ENCODE results near the gene FAM78A. TPM values are rescaled to one million over a fixed set of nuclear protein-coding genes. Genes with fewer than 3 reads are reported as not detected.

The FAM78A gene
- total RNA-seq, 1 experiment from 2014 or later: 3.4 TPM

DNA sequence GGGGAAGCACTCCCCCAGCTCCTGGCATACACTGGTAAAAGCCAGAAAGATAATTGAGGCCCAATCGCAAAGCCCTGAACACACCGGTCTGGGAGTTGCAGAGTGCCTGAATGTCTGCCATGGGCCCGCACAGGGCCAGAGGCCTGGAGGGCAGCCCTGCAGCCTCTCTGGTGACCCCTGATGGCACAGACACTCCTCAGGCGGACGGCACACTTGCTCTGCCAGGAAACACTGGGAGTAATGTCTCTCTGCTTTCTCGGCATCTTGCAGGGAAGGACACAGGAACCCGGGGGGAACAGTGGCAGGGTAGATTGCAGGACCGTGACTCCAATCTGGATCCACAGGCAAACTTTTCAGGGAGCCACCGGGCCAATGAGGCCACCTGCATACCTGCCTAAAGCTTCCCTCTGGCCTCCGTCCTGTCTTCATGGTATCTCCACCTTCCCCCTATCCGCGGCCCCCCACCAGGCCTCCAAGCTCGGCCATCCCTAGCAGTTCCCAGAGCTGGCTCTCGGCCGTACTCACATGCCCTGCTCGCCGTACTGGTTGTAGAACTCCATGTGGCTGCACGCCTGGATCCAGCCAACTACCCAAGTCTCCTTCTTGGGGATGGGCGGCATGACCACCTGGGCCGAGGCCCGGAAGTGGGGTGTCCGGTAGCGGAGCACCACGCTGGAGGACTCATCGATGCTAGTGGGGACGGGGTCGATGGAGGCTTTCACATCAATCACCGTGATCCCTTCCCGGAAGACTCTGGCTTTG is 797 bp downstream of the FAM78A start:
- H3K4me1 ChIP-seq (ENCODE audit: control insufficient read depth in 1 of 2, insufficient read depth in 2 of 2, low read length in 2 of 2): peaks cover 0 to 8% of the 10 kb centered on the region in 2 experiments; a peak in 1 of 4 replicates
- ATAC-seq (no peak), DNase-seq (ENCODE audit: low read depth, low spot score) (no peak)
- no peaks in the 10 kb centered on the region for H3K36me3 ChIP-seq (ENCODE audit: control insufficient read depth in 1 of 2, insufficient read depth in 2 of 2, low read length in 2 of 2)
- no peaks in the 10 kb centered on the region for H3K79me2 ChIP-seq (ENCODE audit: insufficient read depth, low read length)
- no TSS peak for BruUV-seq (replicated peaks)
- no peaks in the 10 kb centered on the region for H3K9me3 ChIP-seq (ENCODE audit: control insufficient read depth in 1 of 2, insufficient read depth in 1 of 2, low read depth in 1 of 2, low read length in 2 of 2)
- no peak overlapping the region for H3K4me2 ChIP-seq (ENCODE audit: low read length)
- CTCF ChIA-PET: no interaction called here
- no peaks in the 10 kb centered on the region for H3K9me2 ChIP-seq (ENCODE audit: insufficient read depth)
- intact Hi-C loops (cut with micrococcal nuclease): no loop called here
- no peak for TF ChIP-seq ZNF274 (IDR thresholded peaks at IDR 0.05; ENCODE audit: low read depth, low read length)
- no peak for TF ChIP-seq TCF7L2 (IDR thresholded peaks at IDR 0.05; ENCODE audit: borderline replicate concordance, extremely low read depth, insufficient read depth, insufficient read length)
- no peak for TF ChIP-seq ELF1 (IDR thresholded peaks at IDR 0.05; ENCODE audit: borderline replicate concordance, low read depth)
- TF ChIP-seq, protein P1, sequence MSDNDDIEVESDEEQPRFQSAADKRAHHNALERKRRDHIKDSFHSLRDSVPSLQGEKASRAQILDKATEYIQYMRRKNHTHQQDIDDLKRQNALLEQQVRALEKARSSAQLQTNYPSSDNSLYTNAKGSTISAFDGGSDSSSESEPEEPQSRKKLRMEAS (IDR thresholded peaks at IDR 0.05): no peak
- no peak for TF ChIP-seq YY1 (IDR thresholded peaks at IDR 0.05; ENCODE audit: extremely low read depth, insufficient replicate concordance, low read depth, low read length)
- TF ChIP-seq EZH2phosphoT487 (IDR thresholded peaks at IDR 0.05; ENCODE audit: borderline replicate concordance): no peak
- no peaks in the 10 kb centered on the region for H3K27me3 ChIP-seq (ENCODE audit: insufficient read depth, low read length)
- no peak overlapping the region for H3K9ac ChIP-seq (ENCODE audit: low read length)
- POLR2A ChIA-PET: no interaction called here
- no peak overlapping the region for H2AFZ ChIP-seq (ENCODE audit: low read depth, low read length, poor library complexity, severe bottlenecking)
- H4K20me1 ChIP-seq (ENCODE audit: insufficient read depth): no peaks in the 10 kb centered on the region
- no peak overlapping the region for H3K27ac ChIP-seq (ENCODE audit: low read depth, low read length)
- RAD21 ChIA-PET (ENCODE audit: low non-redundant PET in 1 of 2, low total read pairs in 2 of 2, uncharacterized antibody in 2 of 2, unreplicated experiment in 2 of 2): interaction anchor here (0.6 to 0.7 kb wide), 2 partner anchors 34 to 61 kb away, joined by 3 to 7 read pairs; no protein-coding TSS in a partner anchor
- no peak overlapping the region for H3K4me3 ChIP-seq (replicated peaks in 1 of 2; ENCODE audit: low read depth in 1 of 2, low read length in 2 of 2)

DNA sequence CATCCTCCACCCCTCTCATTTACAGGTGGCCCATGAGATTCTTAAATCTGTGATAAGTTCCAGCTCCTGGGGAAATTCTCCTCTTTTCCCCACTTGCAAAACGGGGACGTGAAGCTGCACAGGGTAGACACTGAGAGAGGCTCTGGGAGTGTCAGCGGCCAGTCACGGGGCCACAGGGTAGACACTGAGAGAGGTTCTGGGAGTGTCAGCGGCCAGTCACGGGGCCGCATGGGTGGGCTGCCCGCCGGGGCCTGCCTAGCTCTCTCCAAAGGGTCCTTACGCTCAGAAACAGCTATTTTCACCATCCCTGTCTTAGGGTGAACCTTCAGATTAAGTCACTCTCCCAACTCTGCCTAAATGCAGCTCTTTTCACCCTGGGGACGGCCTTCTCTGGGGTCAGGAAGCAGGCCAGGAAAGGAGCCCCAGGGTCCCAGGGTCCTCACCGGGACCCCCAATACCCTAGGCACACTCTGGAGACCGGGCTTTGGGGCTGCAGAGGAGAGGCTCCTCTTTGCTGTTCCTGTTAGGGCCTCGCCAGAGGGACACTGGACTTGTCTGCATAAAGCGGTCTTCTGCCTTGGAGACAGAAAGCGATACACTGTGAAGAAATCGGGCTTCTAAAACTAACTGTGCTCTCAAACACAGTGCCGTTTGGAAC is 1.5 kb downstream of the FAM78A start:
- Histone ChIP-seq H3K27me3 (ENCODE audit: insufficient read depth, low read length) (no peaks in the 10 kb centered on the region), H3K9ac (ENCODE audit: low read length) (no peak overlapping the region), H3K79me2 (ENCODE audit: insufficient read depth, low read length) (no peaks in the 10 kb centered on the region), H3K36me3 (ENCODE audit: control insufficient read depth in 1 of 2, insufficient read depth in 2 of 2, low read length in 2 of 2) (no peaks in the 10 kb centered on the region), H3K9me2 (ENCODE audit: insufficient read depth) (no peaks in the 10 kb centered on the region), H3K4me2 (ENCODE audit: low read length) (no peak overlapping the region), H3K4me1 (ENCODE audit: control insufficient read depth in 1 of 2, insufficient read depth in 2 of 2, low read length in 2 of 2) (peaks cover 0 to 8% of the 10 kb centered on the region in 2 experiments; a peak in 1 of 4 replicates), H3K4me3 (replicated peaks in 1 of 2; ENCODE audit: low read depth in 1 of 2, low read length in 2 of 2) (no peak overlapping the region), H3K9me3 (ENCODE audit: control insufficient read depth in 1 of 2, insufficient read depth in 1 of 2, low read depth in 1 of 2, low read length in 2 of 2) (no peaks in the 10 kb centered on the region), H3K27ac (ENCODE audit: low read depth, low read length) (no peak overlapping the region), H2AFZ (ENCODE audit: low read depth, low read length, poor library complexity, severe bottlenecking) (no peak overlapping the region), H4K20me1 (ENCODE audit: insufficient read depth) (no peaks in the 10 kb centered on the region)
- CTCF ChIA-PET: no interaction called here
- POLR2A ChIA-PET: no interaction called here
- BruUV-seq (replicated peaks): no TSS peak
- intact Hi-C loops (cut with micrococcal nuclease): no loop called here
- TF ChIP-seq POLR2A (IDR thresholded peaks at IDR 0.05; ENCODE audit: borderline replicate concordance, extremely low read depth, insufficient read depth, insufficient read length) (no peak), SRF (IDR thresholded peaks at IDR 0.05; ENCODE audit: low read depth) (no peak), SIN3A (IDR thresholded peaks at IDR 0.05; ENCODE audit: low read depth) (no peak), RAD21 (IDR thresholded peaks at IDR 0.05; ENCODE audit: low read depth) (no peak), SP1 (IDR thresholded peaks at IDR 0.05; ENCODE audit: low read depth) (no peak), EZH2 (IDR thresholded peaks at IDR 0.05) (no peak), YY1 (IDR thresholded peaks at IDR 0.05; ENCODE audit: extremely low read depth, insufficient replicate concordance, low read depth, low read length) (no peak), FOSL1 (IDR thresholded peaks at IDR 0.05; ENCODE audit: low read depth) (no peak), EGR1 (IDR thresholded peaks at IDR 0.05; ENCODE audit: low read depth) (no peak), ZNF274 (IDR thresholded peaks at IDR 0.05; ENCODE audit: low read depth, low read length) (no peak), POLR2AphosphoS5 (IDR thresholded peaks at IDR 0.05; ENCODE audit: low read depth, low read length) (no peak)
- TF ChIP-seq, protein P1 (IDR thresholded peaks at IDR 0.05): no peak
- TF ChIP-seq, protein P2, sequence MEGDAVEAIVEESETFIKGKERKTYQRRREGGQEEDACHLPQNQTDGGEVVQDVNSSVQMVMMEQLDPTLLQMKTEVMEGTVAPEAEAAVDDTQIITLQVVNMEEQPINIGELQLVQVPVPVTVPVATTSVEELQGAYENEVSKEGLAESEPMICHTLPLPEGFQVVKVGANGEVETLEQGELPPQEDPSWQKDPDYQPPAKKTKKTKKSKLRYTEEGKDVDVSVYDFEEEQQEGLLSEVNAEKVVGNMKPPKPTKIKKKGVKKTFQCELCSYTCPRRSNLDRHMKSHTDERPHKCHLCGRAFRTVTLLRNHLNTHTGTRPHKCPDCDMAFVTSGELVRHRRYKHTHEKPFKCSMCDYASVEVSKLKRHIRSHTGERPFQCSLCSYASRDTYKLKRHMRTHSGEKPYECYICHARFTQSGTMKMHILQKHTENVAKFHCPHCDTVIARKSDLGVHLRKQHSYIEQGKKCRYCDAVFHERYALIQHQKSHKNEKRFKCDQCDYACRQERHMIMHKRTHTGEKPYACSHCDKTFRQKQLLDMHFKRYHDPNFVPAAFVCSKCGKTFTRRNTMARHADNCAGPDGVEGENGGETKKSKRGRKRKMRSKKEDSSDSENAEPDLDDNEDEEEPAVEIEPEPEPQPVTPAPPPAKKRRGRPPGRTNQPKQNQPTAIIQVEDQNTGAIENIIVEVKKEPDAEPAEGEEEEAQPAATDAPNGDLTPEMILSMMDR (IDR thresholded peaks at IDR 0.05 in 2 of 3, conservative IDR thresholded peaks at IDR 0.05 in 1 of 3; ENCODE audit: borderline replicate concordance in 1 of 3, insufficient read depth in 1 of 3, low read depth in 2 of 3, low read length in 2 of 3): no peak
- RAD21 ChIA-PET (ENCODE audit: low non-redundant PET in 1 of 2, low total read pairs in 2 of 2, uncharacterized antibody in 2 of 2, unreplicated experiment in 2 of 2): interaction anchor here (0.6 to 0.7 kb wide), 2 partner anchors 33 to 61 kb away, joined by 3 to 7 read pairs; no protein-coding TSS in a partner anchor
- ATAC-seq (no peak), DNase-seq (ENCODE audit: low read depth, low spot score) (no peak)

Measured in HCT116 (cell line).